ENCODE measurements around the gene FDPS.

DNA sequence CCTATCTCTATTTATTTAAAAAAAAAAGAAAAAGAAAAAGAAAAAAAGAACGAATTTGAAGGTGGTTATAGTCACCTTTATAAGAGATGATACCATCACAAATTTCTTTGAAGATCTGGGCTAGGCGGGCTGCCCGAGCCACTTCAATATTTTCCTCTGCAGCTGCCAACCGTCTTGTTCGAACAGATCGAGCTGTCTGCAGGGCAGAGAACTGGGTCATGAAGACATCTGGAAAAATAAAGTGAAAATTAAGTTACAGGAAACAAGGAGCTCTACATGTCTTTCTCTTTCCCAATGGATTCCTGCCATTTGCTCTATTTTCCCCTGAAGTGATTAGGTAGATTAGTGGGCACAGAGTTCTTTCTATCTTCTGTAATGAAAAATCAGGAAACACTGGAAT, 44.0 kb downstream of the FDPS start:
- TF ChIP-seq, protein P1, sequence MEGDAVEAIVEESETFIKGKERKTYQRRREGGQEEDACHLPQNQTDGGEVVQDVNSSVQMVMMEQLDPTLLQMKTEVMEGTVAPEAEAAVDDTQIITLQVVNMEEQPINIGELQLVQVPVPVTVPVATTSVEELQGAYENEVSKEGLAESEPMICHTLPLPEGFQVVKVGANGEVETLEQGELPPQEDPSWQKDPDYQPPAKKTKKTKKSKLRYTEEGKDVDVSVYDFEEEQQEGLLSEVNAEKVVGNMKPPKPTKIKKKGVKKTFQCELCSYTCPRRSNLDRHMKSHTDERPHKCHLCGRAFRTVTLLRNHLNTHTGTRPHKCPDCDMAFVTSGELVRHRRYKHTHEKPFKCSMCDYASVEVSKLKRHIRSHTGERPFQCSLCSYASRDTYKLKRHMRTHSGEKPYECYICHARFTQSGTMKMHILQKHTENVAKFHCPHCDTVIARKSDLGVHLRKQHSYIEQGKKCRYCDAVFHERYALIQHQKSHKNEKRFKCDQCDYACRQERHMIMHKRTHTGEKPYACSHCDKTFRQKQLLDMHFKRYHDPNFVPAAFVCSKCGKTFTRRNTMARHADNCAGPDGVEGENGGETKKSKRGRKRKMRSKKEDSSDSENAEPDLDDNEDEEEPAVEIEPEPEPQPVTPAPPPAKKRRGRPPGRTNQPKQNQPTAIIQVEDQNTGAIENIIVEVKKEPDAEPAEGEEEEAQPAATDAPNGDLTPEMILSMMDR (IDR thresholded peaks at IDR 0.05), result no peak
- no peak for TF ChIP-seq POLR2A (IDR thresholded peaks at IDR 0.05)

Data from heart left ventricle (tissue), 13 donors.